GM12878 (cell line): ENCODE data around the gene ROBO1.

Source experiments
- NR2C2 ChIP-seq: IDR thresholded peaks from 2 replicates; pipeline ENCODE4 v1.6.1; 2011; ENCODE audit warnings: borderline replicate concordance, low read depth; ENCODE audit not compliant: control insufficient read depth, insufficient read length
- POLR2A ChIP-seq: IDR thresholded peaks from 2 replicates; pipeline ENCODE4 v1.6.1; 2011; ENCODE audit warnings: low read depth, mild to moderate bottlenecking, low read length
- POLR2AphosphoS5 ChIP-seq: IDR thresholded peaks from 2 replicates; pipeline ENCODE4 v1.6.1; 2011; ENCODE audit warnings: mild to moderate bottlenecking, low read length, inconsistent platforms
- RAD21 ChIP-seq: IDR thresholded peaks from 2 replicates; pipeline ENCODE4 v1.6.1; 2011; ENCODE audit warnings: mild to moderate bottlenecking, low read depth, low read length, moderate library complexity; ENCODE audit not compliant: insufficient read depth
- RB1 ChIP-seq: fragments of 450-650 bp; formaldehyde crosslinking; IDR thresholded peaks from 2 replicates; pipeline ENCODE4 v1.6.1; 2017; ENCODE audit warnings: mild to moderate bottlenecking, borderline replicate concordance

- no peak for TF ChIP-seq NR2C2
- no peak for TF ChIP-seq RB1
- no peak for TF ChIP-seq POLR2AphosphoS5
- no peak for TF ChIP-seq POLR2A
- no peak for TF ChIP-seq RAD21
Measured at GRCh38 chr3:78791753-78792152, 976.0 kb downstream of the ROBO1 start.
